IMR-90 (cell line): ENCODE results near the gene ATP11B.

Experiments
- FOS ChIP-seq: fragments of 150-350 bp; IDR thresholded peaks from 2 replicates; pipeline ENCODE4 v1.6.1; 2016; ENCODE audit warnings: low read depth, low read length
- RFX5 ChIP-seq: IDR thresholded peaks from 2 replicates; pipeline ENCODE4 v1.8.0; 2012; ENCODE audit warnings: low read depth, mild to moderate bottlenecking, low read length, moderate library complexity

GRCh38 chr3:182949688-182950087 lies 156.4 kb downstream of the ATP11B start:
- TF ChIP-seq RFX5 (no peak), FOS (no peak)
